Stimulated activated CD4-positive, alpha-beta T cell treated with anti-CD3 and anti-CD28 coated beads, Interleukin-1b, Interleukin-23, amount 100 ng/mL, for 48 hours (primary cell): Measurements from ENCODE around the gene CLEC4A.
"Not testable (repeated sequence)": the region's sequence is repeated elsewhere in the genome, so short reads cannot be mapped to it uniquely, and the experiment has no call there.

Source experiments
- DNase-seq: peaks from one replicate; pipeline ENCODE4 v3.0.0-alpha.2; 2020

The CLEC4A gene

GRCh38 chr12:8123124-8123912 lies at the start of gene CLEC4A:
CLEC4A (plus strand) TSS chr12:8123617; CDS start chr12:8123879, 262 bp downstream.
- no peak for DNase-seq

DNA sequence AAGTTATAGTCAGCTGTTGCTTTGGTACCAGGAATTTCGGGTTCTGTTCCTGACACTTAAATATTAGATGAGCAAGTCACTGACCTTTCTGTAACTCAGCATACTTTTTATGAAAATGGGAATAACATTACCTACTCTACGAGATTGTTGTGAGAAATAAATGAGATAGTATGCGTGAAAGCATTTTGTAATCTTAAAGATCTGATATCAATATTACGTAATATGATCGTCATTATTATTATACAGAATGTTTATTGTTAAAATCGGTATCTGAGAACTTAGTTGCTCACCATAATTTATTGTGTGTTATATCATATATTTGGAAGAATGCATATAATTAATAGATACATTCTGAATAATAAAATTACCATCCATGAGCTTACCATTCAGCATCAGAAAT lies 47.5 kb upstream of the CLEC4A start:
- no peak for DNase-seq

GRCh38 chr12:8076366-8076765 lies 47.1 kb upstream of the CLEC4A start:
- no peak for DNase-seq

DNA sequence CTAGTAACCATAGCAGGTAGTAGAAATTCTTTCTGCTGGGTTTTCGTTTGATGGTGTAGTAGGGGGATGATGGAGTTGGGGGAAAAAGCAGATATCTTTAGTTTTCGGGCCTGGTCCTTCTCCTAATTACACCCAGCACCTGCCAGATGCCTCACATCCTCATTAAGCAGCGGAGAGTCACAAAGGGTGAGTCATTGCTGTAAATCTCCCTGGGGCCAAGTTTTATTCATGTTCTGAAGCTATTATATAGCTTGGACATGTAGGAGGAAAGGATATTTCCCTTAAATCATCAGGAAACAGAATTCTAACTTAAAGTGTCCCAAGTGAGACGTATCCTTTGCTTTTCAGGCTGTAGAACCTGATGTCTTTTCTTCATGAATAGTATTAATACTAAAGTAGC lies 46.2 kb upstream of the CLEC4A start:
- no peak for DNase-seq

DNA sequence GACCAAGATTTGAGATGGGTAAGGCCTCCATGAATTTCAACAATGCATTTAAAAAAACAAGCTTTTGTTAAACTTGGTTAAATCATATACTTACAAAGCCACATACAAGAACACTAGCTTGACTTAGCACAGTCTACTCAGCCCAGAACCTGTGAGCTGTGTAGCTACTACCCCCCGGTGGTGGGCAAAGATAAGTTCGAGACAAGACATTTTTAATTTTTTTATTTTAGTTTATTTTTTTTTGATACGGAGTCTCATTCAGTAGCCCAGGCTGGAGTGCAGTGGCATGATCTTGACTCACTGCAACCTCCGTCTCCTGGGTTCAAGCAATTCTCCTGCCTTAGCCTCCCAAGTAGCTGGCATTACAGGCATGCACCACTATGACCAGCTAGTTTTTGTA lies 45.0 kb upstream of the CLEC4A start:
- DNase-seq, result peak; percentile 58

DNA sequence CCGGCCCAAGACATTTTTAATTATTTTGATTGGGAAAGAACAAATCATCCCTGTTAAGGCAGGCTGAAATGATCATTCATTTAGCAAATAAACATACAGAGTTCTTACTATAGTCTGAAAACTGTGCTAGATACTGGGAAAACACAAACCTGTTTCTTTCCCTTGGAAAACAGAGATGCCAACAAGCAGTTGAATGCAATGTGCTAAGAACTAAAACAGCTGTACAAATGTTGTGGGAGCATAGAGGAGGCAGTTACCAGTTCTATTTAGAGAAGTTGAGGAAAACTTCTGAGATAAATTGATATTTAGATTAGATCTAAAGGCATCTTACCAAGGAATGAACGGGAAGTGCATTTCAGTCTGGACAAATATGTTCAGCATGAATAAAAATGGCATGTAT lies 44.5 kb upstream of the CLEC4A start:
- DNase-seq, result no peak

GRCh38 chr12:8080120-8080519 lies 43.3 kb upstream of the CLEC4A start:
- DNase-seq, result no peak

GRCh38 chr12:8081251-8081920 lies 42.0 kb upstream of the CLEC4A start:
- DNase-seq, result peak; percentile 29

DNA sequence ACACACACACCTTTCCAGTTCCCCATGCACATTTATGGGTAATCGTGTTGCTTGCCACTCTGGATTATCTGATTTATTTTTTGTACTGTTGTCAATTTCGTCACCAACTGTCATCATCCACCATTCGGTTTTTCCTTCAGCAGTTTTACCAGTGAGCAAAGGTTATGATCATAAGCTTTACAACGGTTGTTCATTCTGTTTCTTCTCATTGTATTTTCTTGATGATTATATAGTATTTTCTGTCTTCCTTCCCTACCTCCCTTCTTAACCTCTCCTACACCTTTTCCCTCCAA lies 40.7 kb upstream of the CLEC4A start:
- DNase-seq, result no peak

DNA sequence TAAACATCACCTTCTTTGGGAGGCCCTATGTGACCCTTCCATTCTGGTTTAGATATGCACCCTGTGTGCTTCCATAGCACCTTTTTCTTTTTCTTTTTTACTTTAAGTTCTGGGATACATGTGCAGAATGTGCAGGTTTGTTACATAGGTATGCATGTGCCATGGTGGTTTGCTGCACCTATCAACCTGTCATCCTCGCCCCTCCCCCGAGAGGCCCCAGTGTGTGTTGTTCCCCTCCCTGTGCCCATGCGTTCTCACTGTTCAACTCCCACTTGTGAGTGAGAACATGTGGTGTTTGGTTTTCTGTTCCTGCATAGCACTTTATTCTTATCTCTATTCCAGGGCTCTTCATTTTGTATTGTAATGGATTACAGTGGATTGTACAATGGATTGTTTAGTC lies 39.1 kb upstream of the CLEC4A start:
- peak; percentile 46 for DNase-seq

- DNase-seq, result no peak
Observed at GRCh38 chr12:8087666-8088065, 35.8 kb upstream of the CLEC4A start.

DNA sequence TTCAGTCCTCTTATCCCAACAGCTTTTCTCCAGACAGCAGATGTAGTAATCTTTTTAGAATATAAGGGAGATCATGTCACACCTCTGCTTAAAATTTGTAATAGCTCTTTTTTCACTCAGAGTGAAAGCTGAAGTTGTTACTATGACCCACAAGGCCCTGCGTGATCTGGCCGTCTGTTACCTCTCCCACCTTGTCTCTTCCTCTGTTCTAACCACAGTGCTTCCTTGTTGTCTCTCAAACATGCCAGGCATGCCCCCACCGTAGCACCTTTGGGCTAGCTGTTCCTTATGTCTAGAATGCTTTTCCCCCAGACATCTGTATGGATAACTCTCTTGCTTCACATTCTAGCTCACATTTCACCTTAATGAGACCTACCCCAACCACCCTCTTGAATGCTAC lies 34.8 kb upstream of the CLEC4A start:
- peak; percentile 39 for DNase-seq

DNA sequence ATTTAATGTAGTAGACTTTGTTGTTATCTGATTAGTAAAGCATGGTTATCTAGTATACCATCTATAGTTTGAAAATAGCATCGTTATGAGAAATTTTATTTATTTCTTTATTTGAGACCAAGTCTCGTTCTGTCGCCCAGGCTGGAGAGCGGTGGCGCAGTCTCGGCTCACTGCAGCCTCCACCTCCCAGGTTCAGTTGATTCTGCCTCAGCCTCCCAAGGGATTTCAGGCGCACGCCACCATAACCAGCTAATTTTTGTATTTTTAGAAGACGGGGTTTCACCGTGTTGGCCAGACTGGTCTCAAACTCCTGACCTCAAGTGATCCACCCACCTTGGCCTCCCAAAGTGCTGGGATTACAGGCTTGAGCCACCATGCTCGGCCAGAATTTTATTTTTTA lies 34.1 kb upstream of the CLEC4A start:
- DNase-seq, result not testable (repeated sequence)

DNA sequence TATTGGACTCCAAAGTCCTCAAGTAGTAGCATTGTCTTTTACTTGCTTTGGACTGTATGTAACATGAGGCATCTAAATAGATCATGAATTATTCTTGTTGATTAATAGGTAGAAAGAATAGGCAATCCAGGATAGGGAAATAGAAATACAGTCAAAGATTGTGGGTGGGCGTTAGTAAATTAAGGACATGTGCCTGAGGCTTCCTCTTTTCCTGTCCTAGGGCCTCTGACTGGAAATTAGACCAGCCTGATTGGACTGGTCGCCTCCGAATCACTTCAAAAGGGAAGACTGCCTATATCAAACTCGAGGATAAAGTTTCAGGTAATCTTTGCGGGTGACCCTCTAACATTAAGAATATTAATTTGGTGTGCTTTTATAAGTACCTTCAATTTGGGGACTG lies 33.7 kb upstream of the CLEC4A start:
- DNase-seq, result no peak

GRCh38 chr12:8093291-8093690 lies 30.1 kb upstream of the CLEC4A start:
- no peak for DNase-seq

- DNase-seq, result no peak
Observed at GRCh38 chr12:8096281-8096915, 27.0 kb upstream of the CLEC4A start.

DNA sequence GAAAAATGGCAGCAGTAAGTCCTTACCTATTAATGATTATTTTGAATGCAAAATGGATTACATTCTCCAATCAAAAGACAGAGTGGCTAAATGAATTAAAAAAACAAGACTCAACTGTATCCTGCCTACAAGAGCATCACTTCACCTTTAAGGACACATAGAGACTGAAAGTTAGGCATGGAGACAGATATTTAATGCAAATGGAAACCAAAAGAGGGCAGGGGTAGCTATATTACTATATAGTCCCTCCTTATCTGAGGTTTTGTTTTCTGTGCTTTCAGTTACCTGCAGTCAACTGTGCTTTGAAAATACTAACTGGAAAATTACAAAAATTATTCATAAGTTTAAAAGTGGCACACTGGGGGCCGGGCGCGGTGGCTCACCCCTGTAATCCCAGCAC lies 24.2 kb upstream of the CLEC4A start:
- no peak for DNase-seq

DNA sequence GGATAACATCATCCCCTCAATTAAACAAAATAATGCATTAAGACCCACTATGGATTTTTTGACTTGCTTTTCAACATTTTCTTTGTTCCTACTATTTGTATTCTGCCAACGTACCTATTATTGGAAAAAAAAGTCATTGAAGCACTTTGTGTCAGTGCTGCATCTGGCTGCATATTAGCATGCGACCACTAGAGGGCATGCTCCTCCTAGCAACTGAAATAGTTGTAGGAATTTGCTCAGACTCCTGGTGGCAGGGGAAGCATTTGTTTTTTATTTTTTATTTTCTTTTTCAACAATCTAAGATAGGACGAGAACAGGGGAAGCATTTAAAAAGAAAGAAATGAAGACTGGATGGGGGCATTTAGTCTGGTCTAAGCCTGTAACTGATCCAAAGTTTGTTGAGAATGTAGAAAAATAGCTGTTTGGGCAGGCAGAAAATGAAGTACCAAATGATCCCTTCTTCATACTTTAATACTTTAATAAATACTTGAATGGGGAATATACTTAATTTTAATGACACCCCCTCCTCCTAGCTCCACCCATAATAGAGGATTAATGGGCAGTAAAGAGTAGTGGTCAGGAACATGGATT lies 14.5 kb upstream of the CLEC4A start:
- peak; percentile 74 for DNase-seq

GRCh38 chr12:8113117-8113516 lies 10.3 kb upstream of the CLEC4A start:
- DNase-seq, result not testable (repeated sequence)

- DNase-seq, result no peak
Observed at GRCh38 chr12:8120072-8120713, 3.2 kb upstream of the CLEC4A start.

DNA sequence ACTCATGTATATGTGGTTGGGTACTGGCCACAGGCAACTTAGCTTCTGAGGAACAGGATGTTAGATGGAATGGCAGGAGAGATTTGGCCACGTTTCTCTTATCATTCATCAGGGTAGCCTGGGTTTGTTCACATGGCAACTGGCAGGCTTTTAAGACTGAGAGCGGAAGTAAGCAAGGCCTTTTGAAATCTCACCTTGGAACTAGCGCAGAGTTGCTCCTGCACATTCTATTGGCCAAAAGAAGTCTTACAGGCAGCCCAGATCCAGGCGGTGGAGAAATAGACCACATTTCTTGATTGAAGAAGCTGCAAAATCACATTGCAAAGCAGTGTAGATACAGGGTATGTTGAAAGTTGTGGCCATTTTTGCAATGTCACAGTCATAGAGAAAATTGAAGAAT lies 3.7 kb downstream of the CLEC4A start:
- no peak for DNase-seq

DNA sequence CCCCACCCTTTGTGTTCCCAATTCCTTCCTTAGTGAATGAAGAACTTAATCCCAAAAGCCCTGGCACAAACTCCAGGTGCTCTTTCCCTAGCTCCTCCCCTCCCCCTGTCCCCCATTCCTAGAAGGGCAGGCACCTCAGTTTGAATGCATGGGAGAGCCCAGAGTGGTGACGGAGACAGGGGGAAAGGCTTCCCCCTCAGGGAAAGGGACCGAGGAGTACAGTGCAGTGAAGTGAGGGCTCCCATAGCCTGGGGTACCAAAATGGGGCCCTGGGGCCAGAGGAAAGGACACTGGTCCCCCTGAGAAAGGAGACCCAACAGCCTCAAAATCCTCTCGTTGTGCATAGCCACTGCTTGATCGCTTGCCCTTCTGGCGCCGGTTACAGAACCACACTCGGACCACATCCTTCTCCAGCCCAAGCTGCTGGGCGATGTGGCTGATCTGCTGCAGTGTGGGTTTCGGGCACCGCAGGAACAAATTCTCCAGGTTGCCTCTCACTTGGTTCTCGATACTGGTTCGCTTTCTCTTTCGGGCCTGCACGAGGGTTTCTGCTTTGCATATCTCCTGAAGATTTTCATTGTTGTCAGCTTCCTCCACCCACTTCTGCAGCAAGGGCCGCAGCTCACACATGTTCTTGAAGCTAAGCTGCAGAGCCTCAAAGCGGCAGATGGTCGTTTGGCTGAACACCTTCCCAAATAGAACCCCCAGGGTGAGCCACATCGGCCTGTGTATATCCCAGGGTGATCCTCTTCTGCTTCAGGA lies 10.4 kb downstream of the CLEC4A start:
- not testable (repeated sequence) for DNase-seq
